ENCODE results near the gene RBM23.
"Not testable (repeated sequence)": the region's sequence is repeated elsewhere in the genome, so short reads cannot be mapped to it uniquely, and the experiment has no call there.

RBM23 gene

GRCh38 chr14:22915886-22916521 lies 2.9 kb downstream of the RBM23 start:
- no peak for DNase-seq (ENCODE audit: low spot score)

- not testable (repeated sequence) for DNase-seq (ENCODE audit: low spot score)
Measured at GRCh38 chr14:22914836-22915235, 4.1 kb downstream of the RBM23 start.

GRCh38 chr14:22910916-22911315 lies 8.0 kb downstream of the RBM23 start:
- no peak for DNase-seq (ENCODE audit: low spot score)

GRCh38 chr14:22908601-22909000 lies 10.3 kb downstream of the RBM23 start:
- DNase-seq (ENCODE audit: low spot score), result no peak

GRCh38 chr14:22907429-22907828 lies 11.5 kb downstream of the RBM23 start:
- no peak for DNase-seq (ENCODE audit: low spot score)

- no peak for DNase-seq (ENCODE audit: low spot score)
Measured at GRCh38 chr14:22906073-22906472, 12.9 kb downstream of the RBM23 start.

GRCh38 chr14:22905627-22906026 lies 13.3 kb downstream of the RBM23 start:
- DNase-seq (ENCODE audit: low spot score), result no peak

- no peak for DNase-seq (ENCODE audit: low spot score)
Measured at GRCh38 chr14:22903742-22904087, 15.2 kb downstream of the RBM23 start.

GRCh38 chr14:22901799-22902198 lies 17.1 kb downstream of the RBM23 start:
- no peak for DNase-seq (ENCODE audit: low spot score)

GRCh38 chr14:22900081-22900799 lies 18.7 kb downstream of the RBM23 start:
- DNase-seq (ENCODE audit: low spot score), result peak; percentile 71

GRCh38 chr14:22898302-22899090 lies 20.5 kb downstream of the RBM23 start:
- DNase-seq (ENCODE audit: low spot score), result no peak

GRCh38 chr14:22897357-22897756 lies 21.6 kb downstream of the RBM23 start:
- DNase-seq (ENCODE audit: low spot score), result no peak

GRCh38 chr14:22896760-22897159 lies 22.2 kb downstream of the RBM23 start:
- no peak for DNase-seq (ENCODE audit: low spot score)

- no peak for DNase-seq (ENCODE audit: low spot score)
Measured at GRCh38 chr14:22896356-22896755, 22.6 kb downstream of the RBM23 start.

- DNase-seq (ENCODE audit: low spot score), result no peak
Measured at GRCh38 chr14:22895402-22895801, 23.5 kb downstream of the RBM23 start.

GRCh38 chr14:22893706-22894105 lies 25.2 kb downstream of the RBM23 start:
- no peak for DNase-seq (ENCODE audit: low spot score)

- DNase-seq (ENCODE audit: low spot score), result no peak
Measured at GRCh38 chr14:22892488-22892887, 26.5 kb downstream of the RBM23 start.

- no peak for DNase-seq (ENCODE audit: low spot score)
Measured at GRCh38 chr14:22890416-22890815, 28.5 kb downstream of the RBM23 start.

GRCh38 chr14:22888662-22889061 lies 30.3 kb downstream of the RBM23 start:
- DNase-seq (ENCODE audit: low spot score), result no peak

- DNase-seq (ENCODE audit: low spot score), result peak; percentile 72
Measured at GRCh38 chr14:22887990-22888378, 31.0 kb downstream of the RBM23 start.

- DNase-seq (ENCODE audit: low spot score), result no peak
Measured at GRCh38 chr14:22887260-22887989, 31.5 kb downstream of the RBM23 start.

- no peak for DNase-seq (ENCODE audit: low spot score)
Measured at GRCh38 chr14:22886500-22887259, 32.3 kb downstream of the RBM23 start.
